HepG2 (cell line): ENCODE results near the gene PCYT2. TPM values are rescaled to one million over a fixed set of nuclear protein-coding genes. Genes with fewer than 3 reads are reported as not detected.
A peak's percentile ranks its signal among the peaks of the same experiment; 100 is the strongest.

Experiments used
- ARID5B ChIP-seq: IDR thresholded peaks from 2 replicates; pipeline ENCODE4 v1.4.0; 2020; ENCODE audit warnings: mild to moderate bottlenecking, missing genetic modification reagents
- ATF7-NPFF ChIP-seq: sonication (generic); formaldehyde crosslinking; IDR thresholded peaks from 2 replicates; pipeline ENCODE4 v1.8.1; 2023; ENCODE audit warnings: mild to moderate bottlenecking, low read depth, missing genetic modification reagents, moderate library complexity
- HES4 ChIP-seq: sonication (generic); formaldehyde crosslinking; IDR thresholded peaks from 2 replicates; pipeline ENCODE4 v1.9.0; 2021; ENCODE audit warnings: mild to moderate bottlenecking, missing genetic modification reagents, borderline replicate concordance
- MXD1 ChIP-seq: sonication (generic); formaldehyde crosslinking; IDR thresholded peaks from 2 replicates; pipeline ENCODE4 v1.4.0; 2020; ENCODE audit warnings: mild to moderate bottlenecking, missing genetic modification reagents
- MYC ChIP-seq: sonication (generic); formaldehyde crosslinking; IDR thresholded peaks from 2 replicates; pipeline ENCODE4 v1.9.0; 2021; ENCODE audit warnings: missing genetic modification reagents, borderline replicate concordance
- SRY ChIP-seq: sonication (generic); formaldehyde crosslinking; IDR thresholded peaks from 2 replicates; pipeline ENCODE4 v1.8.0; 2022; ENCODE audit warnings: mild to moderate bottlenecking, missing genetic modification reagents
- ZBTB10 ChIP-seq: sonication (generic); formaldehyde crosslinking; IDR thresholded peaks from 2 replicates; pipeline ENCODE4 v1.4.0; 2020; ENCODE audit warnings: missing genetic modification reagents, borderline replicate concordance
- ZKSCAN5 ChIP-seq: sonication (generic); formaldehyde crosslinking; IDR thresholded peaks from 2 replicates; pipeline ENCODE4 v1.5.1; 2020; ENCODE audit warnings: mild to moderate bottlenecking, missing genetic modification reagents
- ZNF3 ChIP-seq: IDR thresholded peaks from 2 replicates; pipeline ENCODE4 v1.7.0; 2017; ENCODE audit warnings: inconsistent platforms
- ZNF609 ChIP-seq: sonication (generic); formaldehyde crosslinking; IDR thresholded peaks from 2 replicates; pipeline ENCODE4 v1.4.0; 2020; ENCODE audit warnings: mild to moderate bottlenecking, missing genetic modification reagents, borderline replicate concordance
- polyA plus RNA-seq, 8 experiments: library from polyadenylated mRNA; depleted of rRNA in 3 of 8; stranded (reverse) in 7 of 8; unstranded in 1 of 8; fragments of >200 nt; fragmentation: Illumina TruSeq in 4 of 8; extraction: Trizol in 4 of 8; gene quantifications; 2 replicates each; pipeline versions ENCODE4 v1.2.1 to v1.2.3, GENCODE V29; 2011 to 2016; ENCODE audit warnings: low read depth in 4 of 8, missing spikeins in 1 of 8, mixed read lengths in 1 of 8; ENCODE audit not compliant: insufficient read depth in 1 of 8
- total RNA-seq, 5 experiments: library from RNA; depleted of rRNA; stranded (reverse); fragments of >200 nt; fragmentation: Illumina TruSeq; extraction: Trizol; gene quantifications; 2 replicates each; pipeline ENCODE4 v1.2.3, GENCODE V29; 2016; ENCODE audit warnings: low read depth in 1 of 5

The PCYT2 gene
- total and polyA plus RNA-seq, 2 of the 13 experiments (the other 11 are each of a cell fraction or from before 2014, with no cell fraction given) = 147 to 297 TPM

- TF ChIP-seq ZNF609 (CRISPR knock-in tag) (peak; percentile 51; the same call in 1 of the 2 replicates), MXD1 (peak; percentile 29; the same call in 1 of the 2 replicates), ARID5B (CRISPR knock-in tag) (0 out of 2 replicates have a peak, but pooled peaks have one; percentile 0), MYC (peak; percentile 57; the same call in 1 of the 2 replicates), HES4 (CRISPR knock-in tag) (peak; percentile 80; the same call in 1 of the 2 replicates), ZBTB10 (CRISPR knock-in tag) (peak; percentile 14; the same call in 1 of the 2 replicates), ATF7-NPFF (peak; percentile 74; the same call in 1 of the 2 replicates), SRY (CRISPR knock-in tag) (peak; percentile 36), ZKSCAN5 (CRISPR knock-in tag) (0 out of 2 replicates have a peak, but pooled peaks have one; percentile 54), ZNF3 (CRISPR knock-in tag) (no peak)
These were observed 40.8 kb downstream of the PCYT2 start (continued) for GRCh38 chr17:81870131-81870980.
